Stomach (tissue), 9 donors: ENCODE data around the gene STK4. TPM values are rescaled to one million over a fixed set of nuclear protein-coding genes. Genes with fewer than 3 reads are reported as not detected.

Experiments
- DNase-seq, 2 donors: peaks; one replicate each; pipeline versions ENCODE4 v3.0.0 to v3.0.0-alpha.2; 2013 to 2019
- H3K27ac ChIP-seq, 5 donors: fragments of 200-600 bp in 4 of 5; sonication (generic) in 4 of 5; one replicate each; pipeline ENCODE4 v1.5.1; 2013 to 2019; ENCODE audit warnings: mild to moderate bottlenecking in 1 of 5, moderate library complexity in 1 of 5
- H3K27me3 ChIP-seq, 3 donors: fragments of 200-600 bp; sonication (generic); one replicate each; pipeline ENCODE4 v1.5.1; 2017 to 2019; ENCODE audit warnings: mixed run types in 1 of 3
- H3K36me3 ChIP-seq, 4 donors: fragments of 200-600 bp; sonication (generic); 1 replicate in 3 of 4; 2 replicates in 1 of 4; pipeline ENCODE4 v1.5.1; 2016 to 2019
- H3K4me1 ChIP-seq, 4 donors: fragments of 200-600 bp; sonication (generic); one replicate each; pipeline ENCODE4 v1.5.1; 2016 to 2019
- H3K4me3 ChIP-seq, 4 donors: fragments of 200-600 bp; sonication (generic) in 3 of 4; one replicate each; pipeline ENCODE4 v1.5.1; 2016 to 2019; ENCODE audit warnings: mild to moderate bottlenecking in 1 of 4
- H3K9me3 ChIP-seq, 4 donors: fragments of 200-600 bp; sonication (generic); one replicate each; pipeline ENCODE4 v1.5.1; 2016 to 2019
- EP300 ChIP-seq: sonication (generic); formaldehyde crosslinking; IDR thresholded peaks from one replicate; pipeline ENCODE4 v1.6.1; 2017; ENCODE audit warnings: antibody characterized with exemption
- POLR2A ChIP-seq, 4 donors: fragments of 450-650 bp; IDR thresholded peaks; one replicate each; pipeline ENCODE4 v1.6.1; 2016; ENCODE audit warnings: antibody characterized with exemption in 4 of 4, control low read depth in 2 of 4, mild to moderate bottlenecking in 1 of 4, moderate library complexity in 1 of 4
- POLR2AphosphoS5 ChIP-seq, 3 donors: sonication (generic); formaldehyde crosslinking; IDR thresholded peaks; one replicate each; pipeline ENCODE4 v1.6.1; 2016; ENCODE audit warnings: antibody characterized with exemption in 3 of 3
- WGBS, 5 donors: extraction: QIAGEN DNeasy Blood & Tissue Kit in 3 of 5; methylation state at CpG; one replicate each; pipeline versions ENCODE4 v1.1.5 to v1.1.7; 2013 to 2018; 5-methylcytosine and 5-hydroxymethylcytosine counted together
- intact Hi-C: fragments of 100-400 bp; cut with DNase I; formaldehyde crosslinking; loops from one replicate; pipeline ENCODE4 v1.15.1; 2023; ENCODE audit warnings: low total_unique reads
- polyA plus RNA-seq, 3 donors: library from polyadenylated mRNA; stranded (reverse); fragments of 200-250 nt; gene quantifications; one replicate each; pipeline ENCODE4 v1.2.3, GENCODE V29; 2013
- total RNA-seq, 5 donors: library from RNA; depleted of rRNA; stranded (reverse); fragments of >200 nt; gene quantifications; one replicate each; pipeline versions ENCODE4 v1.1.0 to v1.2.3, GENCODE V29; 2014 to 2016
- TF ChIP-seq, protein P1 (sequence below), 7 experiments: fragments of 450-650 bp in 4 of 7; fragments of 200-600 bp in 3 of 7; sonication (generic) in 3 of 7; IDR thresholded peaks; one replicate each; pipeline ENCODE4 v1.5.1; 2016 to 2019; ENCODE audit warnings: antibody characterized with exemption in 7 of 7, control low read depth in 2 of 7, mild to moderate bottlenecking in 1 of 7
- donor health status: healthy with polysubstance abuse.
- donor health status: Bipolar disorder and iron deficiency.
- donor health status: healthy.

The STK4 gene
- total and polyA plus RNA-seq, 8 donors, result 4.8 to 49.6 (median 19.3) TPM

DNA sequence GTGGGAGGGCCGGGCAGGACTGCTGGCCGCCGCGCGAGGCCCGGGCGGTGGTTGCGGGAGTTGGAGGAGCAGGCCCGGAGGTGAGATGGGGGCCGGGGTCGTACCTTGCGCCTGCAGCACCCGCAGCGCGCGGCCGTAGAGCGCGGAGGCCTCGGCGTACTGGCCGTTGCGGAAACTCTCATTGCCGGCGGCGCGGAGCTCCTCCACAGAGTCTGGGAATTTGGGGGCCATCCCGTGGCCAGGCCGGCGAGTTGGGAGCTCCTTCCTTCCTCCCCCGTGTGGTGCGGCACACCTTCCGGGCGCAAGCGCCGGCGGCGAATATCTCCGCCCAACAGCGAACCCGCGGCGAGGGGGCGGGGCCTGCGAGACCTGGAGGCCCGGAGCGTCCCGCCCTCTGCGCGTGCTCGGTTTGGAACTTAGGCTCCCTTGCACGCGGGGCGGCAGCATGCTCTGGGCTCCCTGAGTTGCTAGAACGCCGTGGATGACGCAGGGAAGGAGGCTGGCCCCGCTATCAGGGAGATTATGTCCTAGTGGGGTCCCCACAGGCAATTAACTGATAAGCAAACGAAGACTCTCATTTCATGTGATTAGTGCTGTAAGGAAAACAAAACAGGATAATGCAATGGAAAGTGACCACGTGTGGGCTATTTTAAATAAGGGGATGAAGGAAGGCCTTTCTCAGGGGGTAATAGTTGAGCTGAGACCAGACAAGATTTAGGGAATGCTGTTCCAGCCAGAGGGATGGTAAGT, 6.0 kb upstream of the STK4 start, which contains the start of gene TOMM34:
TSS of gene TOMM34 (minus strand) at position 295 of the 750 bp plus-strand sequence. CDS start at position 231, 64 bp downstream.
- 0 to 1% (median 0%) methylated on average over 36 to 60 of the region's 60 CpGs for whole genome bisulfite sequencing, 5 donors
- H3K4me3 ChIP-seq, result peak within 1 kb of the TSS; percentile 75 to 88 (median 82)
- H3K9me3 ChIP-seq, result no peaks in the 10 kb centered on the region
- H3K27me3 ChIP-seq, result no peaks in the 10 kb centered on the region
- H3K36me3 ChIP-seq, result peaks cover 4 to 19% (median 15%) of the 10 kb centered on the region in 4 donors
- TF ChIP-seq, protein P1, sequence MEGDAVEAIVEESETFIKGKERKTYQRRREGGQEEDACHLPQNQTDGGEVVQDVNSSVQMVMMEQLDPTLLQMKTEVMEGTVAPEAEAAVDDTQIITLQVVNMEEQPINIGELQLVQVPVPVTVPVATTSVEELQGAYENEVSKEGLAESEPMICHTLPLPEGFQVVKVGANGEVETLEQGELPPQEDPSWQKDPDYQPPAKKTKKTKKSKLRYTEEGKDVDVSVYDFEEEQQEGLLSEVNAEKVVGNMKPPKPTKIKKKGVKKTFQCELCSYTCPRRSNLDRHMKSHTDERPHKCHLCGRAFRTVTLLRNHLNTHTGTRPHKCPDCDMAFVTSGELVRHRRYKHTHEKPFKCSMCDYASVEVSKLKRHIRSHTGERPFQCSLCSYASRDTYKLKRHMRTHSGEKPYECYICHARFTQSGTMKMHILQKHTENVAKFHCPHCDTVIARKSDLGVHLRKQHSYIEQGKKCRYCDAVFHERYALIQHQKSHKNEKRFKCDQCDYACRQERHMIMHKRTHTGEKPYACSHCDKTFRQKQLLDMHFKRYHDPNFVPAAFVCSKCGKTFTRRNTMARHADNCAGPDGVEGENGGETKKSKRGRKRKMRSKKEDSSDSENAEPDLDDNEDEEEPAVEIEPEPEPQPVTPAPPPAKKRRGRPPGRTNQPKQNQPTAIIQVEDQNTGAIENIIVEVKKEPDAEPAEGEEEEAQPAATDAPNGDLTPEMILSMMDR (IDR thresholded peaks at IDR 0.05), result no peak
- TF ChIP-seq POLR2A (IDR thresholded peaks at IDR 0.05), result peak in 1 of 4 donors; percentile 66
- TF ChIP-seq POLR2AphosphoS5 (IDR thresholded peaks at IDR 0.05), result peak; percentile 66 to 93 (median 89)
- no peak for TF ChIP-seq EP300
- H3K4me1 ChIP-seq, result peaks cover 7 to 42% (median 26%) of the 10 kb centered on the region in 4 donors
- DNase-seq, result peak; percentile 98
- peak within 1 kb of the TSS; percentile 80 to 87 (median 81) for H3K27ac ChIP-seq
- intact Hi-C loops, result no loop called here

DNA sequence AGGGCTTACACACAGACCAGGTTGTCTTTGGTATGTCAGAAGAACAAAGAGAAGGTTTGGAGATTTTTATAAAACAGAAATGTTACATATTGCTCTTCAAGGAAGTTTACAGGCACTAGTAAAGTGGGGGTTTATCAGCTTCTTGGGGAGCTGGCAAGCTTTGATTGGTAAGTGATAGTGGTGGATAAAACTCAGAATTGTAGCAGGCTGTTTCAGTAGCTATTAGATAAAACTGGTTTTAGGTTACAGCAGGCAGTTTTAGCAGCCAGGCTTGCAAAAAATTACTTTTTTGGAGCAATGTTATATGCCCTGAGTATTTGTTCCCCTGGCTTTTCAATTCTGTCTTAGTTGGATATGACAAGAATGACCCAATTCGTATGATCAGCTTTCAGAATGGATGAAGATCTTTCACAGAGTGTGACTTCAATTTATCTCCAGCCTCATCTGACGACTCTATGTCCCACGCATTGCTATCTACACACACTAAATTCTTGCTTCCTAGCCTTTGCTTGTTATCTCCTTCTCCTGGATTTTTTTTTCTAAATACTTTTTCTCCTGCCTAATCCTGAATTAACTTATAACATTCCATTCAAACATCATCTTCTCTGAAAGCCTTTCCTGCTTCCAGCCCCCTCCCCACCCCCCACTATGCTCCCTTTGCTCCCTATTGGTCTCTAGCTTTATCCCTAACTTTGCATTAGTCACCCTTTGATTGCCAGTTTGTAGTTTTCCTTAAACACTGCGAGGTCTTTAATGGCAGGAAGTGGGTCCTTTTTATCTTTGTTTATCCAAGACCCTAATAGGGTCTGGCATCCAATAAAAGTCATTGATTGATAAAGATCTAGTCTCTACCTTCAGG, 5.1 kb upstream of the STK4 start:
- Histone ChIP-seq H3K4me1 (peaks cover 11 to 42% (median 26%) of the 10 kb centered on the region in 4 donors), H3K9me3 (no peaks in the 10 kb centered on the region), H3K36me3 (peaks cover 0 to 9% (median 5%) of the 10 kb centered on the region in 4 donors), H3K4me3 (peak overlapping the region in 1 of 4 donors; percentile 83), H3K27ac (peak overlapping the region in 4 of 5 donors; percentile 80 to 87 (median 84)), H3K27me3 (no peaks in the 10 kb centered on the region)
- DNase-seq, result no peak
- no peak for TF ChIP-seq POLR2A (IDR thresholded peaks at IDR 0.05)
- TF ChIP-seq, protein P1 (IDR thresholded peaks at IDR 0.05), result no peak
- WGBS, 5 donors, result 52 to 66% (median 56%) methylated on average over 4 of the region's 4 CpGs
- intact Hi-C loops, result no loop called here

DNA sequence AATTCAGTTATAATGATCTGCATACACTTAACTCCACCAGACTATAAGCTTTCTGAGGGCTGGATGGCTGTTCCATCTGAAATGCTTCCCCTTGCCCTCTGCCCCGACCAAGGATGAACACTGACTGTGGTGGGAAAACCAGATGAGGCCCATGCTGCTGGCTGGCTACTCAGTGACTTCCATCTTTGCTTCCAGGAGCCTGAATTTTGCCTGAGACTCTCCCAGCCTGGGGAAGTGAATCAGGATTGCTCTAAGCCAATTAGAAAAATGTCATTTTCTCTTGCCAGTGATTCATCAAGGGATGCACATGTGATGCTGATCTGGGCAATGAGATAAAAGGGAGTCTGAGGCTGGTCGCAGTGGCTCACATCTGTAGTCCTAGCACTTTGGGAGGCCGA, 4.4 kb upstream of the STK4 start:
- Histone ChIP-seq H3K4me1 (peaks cover 12 to 39% (median 28%) of the 10 kb centered on the region in 4 donors), H3K4me3 (no peak overlapping the region), H3K27me3 (no peaks in the 10 kb centered on the region), H3K27ac (no peak overlapping the region), H3K36me3 (peaks cover 0 to 3% (median 1%) of the 10 kb centered on the region in 4 donors), H3K9me3 (no peaks in the 10 kb centered on the region)
- DNase-seq, result no peak
- intact Hi-C loops, result no loop called here
- TF ChIP-seq POLR2A (IDR thresholded peaks at IDR 0.05) (no peak), EP300 (no peak), POLR2AphosphoS5 (IDR thresholded peaks at IDR 0.05) (no peak)
- TF ChIP-seq, protein P1 (IDR thresholded peaks at IDR 0.05), result no peak
- WGBS, 5 donors, result 83 to 92% (median 89%) methylated on average over 3 of the region's 3 CpGs

DNA sequence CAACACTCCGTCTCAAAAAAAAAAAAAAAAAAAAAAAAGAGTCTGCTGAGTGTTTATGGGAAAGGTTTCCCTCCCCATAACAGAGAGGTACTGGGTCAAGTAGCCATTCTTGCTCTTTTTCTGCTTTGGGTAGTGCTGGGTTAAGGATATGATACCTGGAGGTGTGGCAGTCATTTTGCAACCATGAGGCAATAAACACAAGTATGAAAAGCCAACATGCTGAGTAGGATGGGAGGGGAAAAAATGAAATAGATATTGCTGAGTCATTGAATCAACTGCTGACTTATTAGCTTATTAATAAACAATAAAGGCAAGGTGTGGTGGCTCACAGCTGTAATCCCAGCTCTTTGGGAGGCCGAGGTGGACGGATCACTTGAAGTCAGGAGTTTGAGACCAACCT, 3.8 kb upstream of the STK4 start:
- no peak for TF ChIP-seq EP300
- TF ChIP-seq POLR2A (IDR thresholded peaks at IDR 0.05), result no peak
- no peak for TF ChIP-seq POLR2AphosphoS5 (IDR thresholded peaks at IDR 0.05)
- TF ChIP-seq, protein P1 (IDR thresholded peaks at IDR 0.05), result no peak
- no peak for DNase-seq
- intact Hi-C loops, result no loop called here
- H3K4me1 ChIP-seq, result peaks cover 18 to 40% (median 32%) of the 10 kb centered on the region in 4 donors
- no peaks in the 10 kb centered on the region for H3K9me3 ChIP-seq
- no peak overlapping the region for H3K27ac ChIP-seq
- peaks cover 0 to 3% (median 0%) of the 10 kb centered on the region in 4 donors for H3K36me3 ChIP-seq
- WGBS, 5 donors, result 90 to 97% (median 92%) methylated on average over 3 of the region's 3 CpGs
- no peaks in the 10 kb centered on the region for H3K27me3 ChIP-seq
- no peak overlapping the region for H3K4me3 ChIP-seq
